AG20443 (cell line): Measurements from ENCODE around the gene PTPRN2.

ENCODE experiments used
- DNase-seq: peaks from one replicate; pipeline ENCODE4 v3.0.0; 2012; ENCODE audit warnings: low spot score, mixed read lengths

Gene PTPRN2

GRCh38 chr7:157826566-157826965 is 761.1 kb downstream of the PTPRN2 start:
- DNase-seq: no peak

DNA sequence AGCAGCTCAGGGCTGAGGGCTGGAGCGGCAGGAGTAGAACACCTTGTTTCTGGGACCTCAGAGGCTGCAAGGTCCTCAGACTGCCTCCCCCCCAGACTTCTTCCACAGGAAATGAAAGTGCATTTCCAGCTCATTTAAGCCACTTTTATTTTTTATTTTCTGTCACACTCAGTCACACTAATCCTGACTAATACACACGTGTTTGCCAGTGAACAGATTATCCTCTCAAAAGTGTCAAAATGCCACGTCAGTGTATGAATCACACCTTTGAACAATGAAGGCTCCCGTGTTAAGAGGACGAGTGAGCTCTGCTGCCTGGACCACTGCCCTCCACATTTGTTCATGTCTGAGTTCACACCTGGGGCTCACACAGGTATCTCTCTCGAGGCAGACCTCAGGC is 762.3 kb downstream of the PTPRN2 start:
- DNase-seq: no peak

DNA sequence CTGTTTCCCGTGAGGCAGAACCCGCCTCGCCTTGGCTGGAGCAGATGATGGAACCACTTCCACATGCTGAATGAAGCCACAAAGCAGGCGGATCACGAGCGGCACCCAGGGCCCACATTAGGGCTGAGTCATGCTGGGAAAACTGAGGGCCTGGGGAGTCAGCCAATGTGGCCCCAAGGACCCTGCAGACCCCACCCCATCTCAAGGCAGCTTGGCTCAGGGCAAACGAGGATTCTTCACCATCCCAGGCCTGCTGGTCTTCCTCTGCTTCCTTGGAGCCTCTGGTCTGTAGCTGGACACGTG is 762.9 kb downstream of the PTPRN2 start:
- no peak for DNase-seq

- no peak for DNase-seq
Observed at GRCh38 chr7:157824011-157824818, 763.4 kb downstream of the PTPRN2 start.

GRCh38 chr7:157822688-157823031 is 765.0 kb downstream of the PTPRN2 start:
- no peak for DNase-seq

DNA sequence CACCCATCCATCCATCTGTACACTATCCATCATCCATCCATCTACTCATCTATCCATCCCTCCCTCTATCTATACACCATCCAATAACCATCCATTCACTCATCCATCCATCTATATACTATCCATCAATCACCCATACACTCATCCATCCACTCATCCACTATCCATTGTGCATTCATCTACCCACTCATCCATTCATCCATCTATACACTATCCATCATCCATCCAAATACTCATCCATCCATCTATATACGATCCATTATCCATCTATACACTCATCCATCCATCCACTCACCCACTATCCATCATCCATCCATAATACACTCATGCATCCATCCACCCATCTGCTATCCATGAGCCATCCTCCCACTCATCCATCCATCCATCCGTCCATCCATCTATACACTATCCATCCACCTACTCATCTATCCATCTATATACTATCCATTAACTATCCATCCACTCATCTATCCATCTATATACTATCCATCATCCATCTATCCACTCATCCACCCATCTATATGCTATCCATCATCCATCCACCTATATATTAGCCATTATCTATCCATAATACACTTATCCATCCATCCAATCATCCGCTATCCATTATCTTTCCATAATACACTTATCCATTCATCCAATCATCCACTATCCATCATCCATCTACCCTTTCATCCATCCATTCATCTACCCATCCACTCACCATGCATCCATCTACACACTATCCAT is 765.5 kb downstream of the PTPRN2 start:
- DNase-seq: no peak

- no peak for DNase-seq
Observed at GRCh38 chr7:157820796-157821195, 766.8 kb downstream of the PTPRN2 start.

DNA sequence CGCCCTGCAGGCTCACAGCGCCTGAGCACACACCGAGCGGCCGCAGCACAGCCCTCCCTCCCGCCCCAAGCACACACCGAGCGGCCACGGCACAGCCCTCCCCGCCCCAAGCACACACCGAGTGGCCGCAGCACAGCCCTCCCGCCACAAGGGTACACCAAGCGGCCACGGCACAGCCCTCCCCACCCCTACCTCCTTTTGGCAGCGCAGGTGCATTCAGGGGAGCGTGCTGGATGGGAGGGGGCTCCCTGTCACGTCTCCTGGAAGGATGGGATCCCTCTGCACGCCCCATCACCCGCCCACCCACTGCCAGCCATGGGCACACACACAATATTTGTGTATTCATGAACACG is 768.2 kb downstream of the PTPRN2 start:
- no peak for DNase-seq

- no peak for DNase-seq
Observed at GRCh38 chr7:157818701-157819454, 768.7 kb downstream of the PTPRN2 start.

DNA sequence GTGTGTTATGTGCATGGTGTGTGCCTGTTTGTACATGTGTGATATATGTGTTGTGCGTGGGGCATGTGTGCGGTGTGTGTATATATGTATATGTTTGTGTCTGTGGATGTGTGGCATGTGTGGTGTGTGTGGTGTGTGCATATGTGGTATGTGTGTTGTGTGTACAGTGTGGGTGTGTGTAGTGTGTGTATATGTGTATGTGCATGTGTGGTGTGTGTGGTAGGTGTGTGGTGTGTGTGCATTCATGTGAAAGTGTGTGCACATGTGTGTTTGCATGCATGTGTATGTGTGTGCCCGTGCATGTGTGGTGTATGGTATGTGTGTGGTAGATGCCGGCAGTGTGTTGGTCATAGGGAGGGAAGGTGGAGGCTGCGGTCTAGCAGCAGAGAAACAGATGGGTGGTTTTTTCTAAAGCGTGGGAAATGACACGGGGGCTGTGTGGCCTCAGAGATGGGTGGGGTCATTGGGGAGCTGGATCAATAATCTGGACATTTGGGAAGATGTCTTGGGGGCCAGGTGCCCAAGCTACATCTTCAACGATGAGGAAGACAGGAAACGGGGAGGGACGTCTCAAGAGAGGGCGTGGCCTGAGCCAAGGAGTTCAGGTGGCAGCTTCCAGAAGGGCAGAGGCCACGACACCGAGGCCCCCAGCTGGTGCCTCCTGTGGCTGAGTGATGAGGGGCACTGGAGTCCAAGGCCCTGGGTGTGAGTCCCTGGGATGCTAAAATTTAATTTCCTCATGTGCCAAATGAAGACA is 769.5 kb downstream of the PTPRN2 start:
- DNase-seq: no peak

DNA sequence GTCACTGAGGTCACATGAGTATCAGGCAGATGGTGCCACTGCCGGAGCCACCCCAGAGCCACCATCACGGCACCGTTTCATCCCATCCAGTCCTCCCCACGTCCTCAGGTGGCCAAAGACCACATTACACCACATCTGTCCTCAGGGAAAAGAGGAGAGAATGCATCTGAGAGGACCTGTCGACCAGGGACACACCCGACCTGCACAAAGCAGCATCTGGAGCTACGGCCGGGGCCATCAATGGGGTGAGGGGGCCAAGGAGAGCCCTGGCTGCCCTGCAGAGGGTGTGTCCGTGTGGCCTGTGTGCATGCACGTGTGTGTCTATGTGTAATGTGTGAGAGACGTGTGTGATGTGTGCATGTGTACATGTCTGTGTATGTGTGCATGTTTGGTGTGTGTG is 770.2 kb downstream of the PTPRN2 start:
- no peak for DNase-seq

- DNase-seq: no peak
Observed at GRCh38 chr7:157816526-157817250, 770.9 kb downstream of the PTPRN2 start.

- DNase-seq: no peak
Observed at GRCh38 chr7:157816086-157816485, 771.5 kb downstream of the PTPRN2 start.

GRCh38 chr7:157815706-157816022 is 772.0 kb downstream of the PTPRN2 start:
- DNase-seq: no peak

DNA sequence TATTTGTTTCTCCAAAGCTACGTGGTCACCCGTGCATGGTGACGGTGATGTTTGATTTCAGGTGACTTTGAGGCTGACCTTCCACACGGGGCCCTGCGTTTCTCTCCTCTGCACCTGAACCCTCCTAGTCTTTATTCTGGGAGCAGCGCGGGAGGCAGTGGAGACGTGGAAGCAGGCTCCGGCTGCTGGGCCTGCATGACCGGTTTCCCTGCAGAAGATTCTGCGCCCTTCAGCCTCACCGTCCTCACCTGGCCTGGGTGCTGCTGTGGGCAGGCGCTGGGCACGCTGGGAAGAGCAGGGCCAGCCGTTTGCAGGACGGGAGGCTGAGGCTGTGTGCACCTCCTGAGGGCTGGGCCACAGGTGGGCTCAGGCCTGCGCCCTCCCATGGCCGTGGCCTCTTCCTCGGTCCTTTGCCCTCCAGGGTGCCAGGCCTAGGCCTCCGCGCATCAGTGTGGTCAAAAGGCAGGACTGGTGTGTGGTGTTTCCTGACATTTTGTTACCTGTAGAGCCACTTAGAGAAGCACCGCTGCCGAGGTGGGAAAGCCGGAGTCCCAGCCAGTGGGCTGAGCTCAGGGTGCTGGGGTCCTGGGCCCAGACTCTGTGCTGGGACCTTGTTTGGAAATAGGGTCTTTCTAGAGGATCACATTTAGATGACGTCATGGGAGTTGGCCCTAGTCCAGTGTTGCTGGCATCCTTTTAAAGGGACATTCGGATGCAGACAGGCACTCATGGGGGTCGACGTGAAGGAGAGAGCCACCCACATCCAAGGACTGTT is 772.5 kb downstream of the PTPRN2 start:
- DNase-seq: no peak

- DNase-seq: no peak
Observed at GRCh38 chr7:157813741-157814661, 773.6 kb downstream of the PTPRN2 start.

DNA sequence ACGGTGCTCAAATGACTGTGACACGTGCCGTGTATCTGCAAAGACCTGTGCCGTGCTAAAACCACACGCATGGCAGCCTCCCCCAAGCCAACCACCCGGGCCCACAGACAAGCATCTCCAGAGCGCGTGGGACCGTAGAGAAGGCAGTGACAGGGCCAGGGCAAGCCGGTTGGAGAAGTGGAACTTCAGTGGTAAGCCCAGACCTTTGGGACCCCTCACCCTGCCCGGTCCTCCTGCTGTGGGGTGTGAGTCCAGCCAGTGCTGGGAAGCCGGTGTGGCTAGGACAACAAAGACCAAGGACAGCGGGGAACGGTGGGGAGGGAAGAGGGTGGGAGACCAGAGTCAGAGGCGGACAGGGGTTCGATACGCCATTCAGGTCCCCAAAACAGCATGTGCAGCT is 774.6 kb downstream of the PTPRN2 start:
- DNase-seq: no peak

DNA sequence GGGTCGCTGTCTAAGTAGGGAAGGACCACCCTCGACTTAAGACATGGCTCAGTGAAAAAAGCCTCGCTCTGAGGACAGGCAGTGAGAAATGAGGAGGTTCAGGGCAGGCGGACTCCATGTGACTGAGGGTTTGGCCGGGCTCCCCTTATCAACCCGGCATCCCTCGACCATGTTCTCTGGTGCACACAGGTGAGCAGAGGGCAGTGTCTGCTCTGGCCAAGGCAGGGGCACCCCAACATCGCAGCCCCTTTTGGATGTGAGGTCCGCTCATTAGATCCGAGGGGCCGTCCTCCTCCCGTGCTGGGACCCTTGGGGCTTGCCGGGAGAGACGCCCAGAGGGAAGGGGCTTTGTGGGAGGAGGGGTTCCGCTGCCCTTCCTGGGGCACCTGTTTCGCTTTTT is 775.7 kb downstream of the PTPRN2 start:
- no peak for DNase-seq

- no peak for DNase-seq
Observed at GRCh38 chr7:157809863-157810851, 777.5 kb downstream of the PTPRN2 start.
